HG03565 (cell line): ENCODE data around the gene COASY.
"Not testable (repeated sequence)": the region's sequence is repeated elsewhere in the genome, so short reads cannot be mapped to it uniquely, and the experiment has no call there.

ENCODE experiments used
- ATAC-seq: cut with Tn5 transposase; IDR thresholded peaks from one replicate; pipeline ENCODE4 v1.9.1; 2021; ENCODE audit warnings: mild to moderate bottlenecking, moderate library complexity; ENCODE audit not compliant: unreplicated experiment

The COASY gene

GRCh38 chr17:42609814-42610801 is 48.2 kb downstream of the COASY start:
- ATAC-seq: not testable (repeated sequence)

GRCh38 chr17:42612013-42612412 is 50.1 kb downstream of the COASY start:
- ATAC-seq: no peak

- no peak for ATAC-seq
These were observed 51.8 kb downstream of the COASY start for GRCh38 chr17:42613699-42614295.
